HEK293 (cell line): ENCODE data around the gene FAM98C.
A peak's percentile ranks its signal among the peaks of the same experiment; 100 is the strongest.

Experiments used
- BCL6B ChIP-seq: fragments of 450-650 bp; formaldehyde crosslinking; IDR thresholded peaks from 2 replicates; pipeline ENCODE4 v1.5.1; 2017; ENCODE audit warnings: missing biosample characterization, missing genetic modification characterization
- EGR2 ChIP-seq: fragments of 450-650 bp; formaldehyde crosslinking; IDR thresholded peaks from 2 replicates; pipeline ENCODE4 v1.5.1; 2016; ENCODE audit warnings: low read depth, missing biosample characterization, missing genetic modification characterization
- GLI2 ChIP-seq: fragments of 450-650 bp; formaldehyde crosslinking; IDR thresholded peaks from 2 replicates; pipeline ENCODE4; 2017; ENCODE audit warnings: missing biosample characterization, missing genetic modification characterization, low read depth, borderline replicate concordance
- OSR2 ChIP-seq: fragments of 450-650 bp; formaldehyde crosslinking; IDR thresholded peaks from 2 replicates; pipeline ENCODE4 v1.5.1; 2016; ENCODE audit warnings: missing biosample characterization, missing genetic modification characterization
- PRDM2 ChIP-seq: fragments of 450-650 bp; formaldehyde crosslinking; IDR thresholded peaks from 2 replicates; pipeline ENCODE4 v1.5.1; 2016; ENCODE audit warnings: missing biosample characterization, missing genetic modification characterization, borderline replicate concordance
- TCF7L2 ChIP-seq: IDR thresholded peaks from 2 replicates; pipeline ENCODE4 v1.6.1; 2011; ENCODE audit warnings: low read depth, mild to moderate bottlenecking, inconsistent platforms, low read length, moderate library complexity, borderline replicate concordance
- WT1 ChIP-seq: fragments of 450-650 bp; formaldehyde crosslinking; IDR thresholded peaks from 2 replicates; pipeline ENCODE4 v1.5.1; 2016; ENCODE audit warnings: missing biosample characterization, missing genetic modification characterization
- ZBTB1 ChIP-seq: fragments of 450-650 bp; formaldehyde crosslinking; IDR thresholded peaks from 2 replicates; pipeline ENCODE4 v1.5.1; 2016; ENCODE audit warnings: missing biosample characterization, missing genetic modification characterization
- ZBTB11 ChIP-seq: fragments of 450-650 bp; formaldehyde crosslinking; conservative IDR thresholded peaks from 2 replicates; pipeline ENCODE4 v1.5.1; 2016; ENCODE audit warnings: low read depth, missing biosample characterization, missing genetic modification characterization
- ZBTB44 ChIP-seq: fragments of 450-650 bp; IDR thresholded peaks from 2 replicates; pipeline ENCODE4 v1.5.1; 2018; ENCODE audit warnings: missing biosample characterization, mild to moderate bottlenecking, missing genetic modification characterization
- ZFP37 ChIP-seq: fragments of 450-650 bp; formaldehyde crosslinking; IDR thresholded peaks from 2 replicates; pipeline ENCODE4 v1.5.1; 2016; ENCODE audit warnings: missing biosample characterization, missing genetic modification characterization
- ZNF10 ChIP-seq: fragments of 450-650 bp; formaldehyde crosslinking; IDR thresholded peaks from 2 replicates; pipeline ENCODE4 v1.5.1; 2017; ENCODE audit warnings: missing biosample characterization, missing genetic modification characterization
- ZNF146 ChIP-seq: fragments of 450-650 bp; formaldehyde crosslinking; IDR thresholded peaks from 2 replicates; pipeline ENCODE4 v1.5.1; 2016; ENCODE audit warnings: missing biosample characterization, missing genetic modification characterization
- ZNF239 ChIP-seq: fragments of 450-650 bp; formaldehyde crosslinking; IDR thresholded peaks from 2 replicates; pipeline ENCODE4 v1.5.1; 2016; ENCODE audit warnings: missing biosample characterization, missing genetic modification characterization
- ZNF266 ChIP-seq: fragments of 450-650 bp; formaldehyde crosslinking; IDR thresholded peaks from 2 replicates; pipeline ENCODE4 v1.5.1; 2016; ENCODE audit warnings: missing biosample characterization, missing genetic modification characterization, low read depth
- ZNF311 ChIP-seq: fragments of 450-650 bp; formaldehyde crosslinking; IDR thresholded peaks from 2 replicates; pipeline ENCODE4 v1.5.1; 2017; ENCODE audit warnings: missing biosample characterization, missing genetic modification characterization, borderline replicate concordance
- ZNF354C ChIP-seq: fragments of 450-650 bp; formaldehyde crosslinking; IDR thresholded peaks from 2 replicates; pipeline ENCODE4 v1.5.1; 2016; ENCODE audit warnings: missing biosample characterization, missing genetic modification characterization, low read depth, borderline replicate concordance
- ZNF362 ChIP-seq: fragments of 450-650 bp; formaldehyde crosslinking; IDR thresholded peaks from 2 replicates; pipeline ENCODE4 v1.5.1; 2016; ENCODE audit warnings: missing biosample characterization, missing genetic modification characterization
- ZNF473 ChIP-seq: fragments of 450-650 bp; formaldehyde crosslinking; IDR thresholded peaks from 2 replicates; pipeline ENCODE4 v1.5.1; 2017; ENCODE audit warnings: missing biosample characterization, missing genetic modification characterization
- ZNF488 ChIP-seq: fragments of 450-650 bp; formaldehyde crosslinking; IDR thresholded peaks from 2 replicates; pipeline ENCODE4 v1.5.1; 2016; ENCODE audit warnings: missing biosample characterization, missing genetic modification characterization
- ZNF514 ChIP-seq: fragments of 450-650 bp; formaldehyde crosslinking; IDR thresholded peaks from 2 replicates; pipeline ENCODE4 v1.5.1; 2016; ENCODE audit warnings: missing biosample characterization, missing genetic modification characterization
- ZNF629 ChIP-seq: fragments of 450-650 bp; formaldehyde crosslinking; IDR thresholded peaks from 2 replicates; pipeline ENCODE4 v1.5.1; 2017; ENCODE audit warnings: missing biosample characterization, missing genetic modification characterization
- ZNF843 ChIP-seq: fragments of 450-650 bp; formaldehyde crosslinking; IDR thresholded peaks from 2 replicates; pipeline ENCODE4 v1.5.1; 2016; ENCODE audit warnings: missing biosample characterization, missing genetic modification characterization

The FAM98C gene

GRCh38 chr19:38374332-38375097 is 28.4 kb upstream of the FAM98C start, which contains the start of gene PSMD8 (continued):
- TF ChIP-seq WT1 (peak; percentile 76), ZNF514 (tag by site-specific recombination) (no peak), BCL6B (tag by site-specific recombination) (no peak; the same call in 1 of the 2 replicates), TCF7L2 (peak; percentile 75; the same call in 1 of the 2 replicates), ZBTB1 (no peak), ZNF629 (tag by site-specific recombination) (peak; percentile 100), GLI2 (tag by site-specific recombination) (no peak), ZNF362 (tag by site-specific recombination) (no peak), ZNF311 (tag by site-specific recombination) (no peak), ZNF354C (tag by site-specific recombination) (no peak), ZNF843 (tag by site-specific recombination) (peak; percentile 85), ZNF10 (tag by site-specific recombination) (peak; percentile 48; the same call in 1 of the 2 replicates), ZNF239 (peak; percentile 87; the same call in 1 of the 2 replicates), PRDM2 (tag by site-specific recombination) (peak; percentile 78; the same call in 1 of the 2 replicates), OSR2 (peak; percentile 45; the same call in 1 of the 2 replicates), EGR2 (tag by site-specific recombination) (peak; percentile 94), ZNF488 (tag by site-specific recombination) (no peak), ZFP37 (tag by site-specific recombination) (peak; percentile 100), ZNF473 (no peak), ZBTB11 (tag by site-specific recombination) (peak; percentile 95), ZNF266 (tag by site-specific recombination) (no peak; the same call in 1 of the 2 replicates), ZNF146 (tag by site-specific recombination) (peak; percentile 83), ZBTB44 (tag by site-specific recombination) (peak; percentile 59; the same call in 1 of the 2 replicates)
